ENCODE results near the gene DEFB132.

Gene DEFB132

DNA sequence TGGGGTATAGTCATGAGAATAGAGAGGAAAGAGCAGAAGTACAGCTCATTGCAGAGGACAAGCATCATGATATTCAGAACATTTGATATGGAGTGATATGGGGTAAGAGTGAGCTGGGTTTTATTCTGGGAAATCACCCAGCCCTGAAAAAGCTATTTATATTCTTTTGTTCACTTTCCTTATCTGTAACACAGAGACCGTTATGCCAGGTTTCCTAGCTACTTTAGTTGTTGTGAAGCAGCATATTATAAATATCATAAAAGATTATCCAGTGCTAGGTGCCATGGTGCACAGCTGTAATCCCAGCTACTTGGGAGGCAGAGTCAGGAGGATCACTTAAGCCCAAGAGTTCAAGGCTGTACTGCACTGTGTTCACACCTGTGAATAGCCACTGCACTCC, 40.3 kb upstream of the DEFB132 start:
- TF ChIP-seq ZFP3 (CRISPR knock-in tag; IDR thresholded peaks at IDR 0.05), result no peak
- no peak for TF ChIP-seq ISL1 (CRISPR knock-in tag; IDR thresholded peaks at IDR 0.05)
- no peak for TF ChIP-seq TOX (CRISPR knock-in tag; IDR thresholded peaks at IDR 0.05; ENCODE audit: borderline replicate concordance)
- TF ChIP-seq SNAI2 (CRISPR knock-in tag; IDR thresholded peaks at IDR 0.05), result no peak
- no peak for TF ChIP-seq TCF4 (CRISPR knock-in tag; IDR thresholded peaks at IDR 0.05; ENCODE audit: borderline replicate concordance)
- no peak for TF ChIP-seq TSHZ2 (CRISPR knock-in tag; IDR thresholded peaks at IDR 0.05)
- no peak for TF ChIP-seq CSDC2 (CRISPR knock-in tag; IDR thresholded peaks at IDR 0.05)
- no peak for TF ChIP-seq ZNF70 (CRISPR knock-in tag; IDR thresholded peaks at IDR 0.05)
- ATAC-seq, result no peak

DNA sequence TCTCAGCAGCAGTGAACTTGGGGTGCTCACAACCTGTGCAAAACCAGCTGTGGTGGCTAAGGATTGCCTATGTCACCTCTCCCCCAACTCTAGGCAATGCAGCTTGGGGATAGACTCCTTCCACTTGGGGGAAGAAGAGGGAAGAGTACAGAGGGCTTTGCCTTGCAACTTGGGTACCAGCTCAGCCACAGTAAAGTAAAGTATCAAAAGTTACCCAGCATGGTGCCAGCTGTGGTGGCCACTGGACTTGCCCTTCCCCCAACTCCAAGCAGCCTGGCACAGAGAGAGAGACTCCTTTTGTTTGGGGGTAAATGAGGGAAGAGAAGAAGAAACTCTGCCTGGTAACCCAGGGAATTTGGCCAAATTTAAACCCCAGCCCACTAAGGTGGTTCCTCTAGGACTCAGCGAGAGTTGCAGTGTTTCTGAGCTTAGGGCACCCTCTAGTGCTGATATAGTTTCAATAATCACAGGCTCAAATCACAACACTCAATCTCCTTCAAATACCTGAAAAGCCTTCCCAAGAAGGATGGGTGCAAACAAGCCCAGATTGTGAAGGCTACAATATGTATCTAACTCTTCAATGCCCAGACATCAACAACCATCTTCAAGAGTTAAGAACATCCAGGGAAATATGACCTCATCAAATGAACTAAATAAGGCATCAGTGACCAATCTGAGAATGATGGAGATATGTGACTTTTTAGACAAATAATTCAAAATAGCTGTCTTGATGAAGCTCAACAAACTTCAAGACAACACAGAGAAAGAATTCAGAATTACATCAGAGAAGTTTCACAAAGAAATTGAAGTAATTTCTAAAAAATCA, 38.0 kb upstream of the DEFB132 start:
- TF ChIP-seq, protein P1, sequence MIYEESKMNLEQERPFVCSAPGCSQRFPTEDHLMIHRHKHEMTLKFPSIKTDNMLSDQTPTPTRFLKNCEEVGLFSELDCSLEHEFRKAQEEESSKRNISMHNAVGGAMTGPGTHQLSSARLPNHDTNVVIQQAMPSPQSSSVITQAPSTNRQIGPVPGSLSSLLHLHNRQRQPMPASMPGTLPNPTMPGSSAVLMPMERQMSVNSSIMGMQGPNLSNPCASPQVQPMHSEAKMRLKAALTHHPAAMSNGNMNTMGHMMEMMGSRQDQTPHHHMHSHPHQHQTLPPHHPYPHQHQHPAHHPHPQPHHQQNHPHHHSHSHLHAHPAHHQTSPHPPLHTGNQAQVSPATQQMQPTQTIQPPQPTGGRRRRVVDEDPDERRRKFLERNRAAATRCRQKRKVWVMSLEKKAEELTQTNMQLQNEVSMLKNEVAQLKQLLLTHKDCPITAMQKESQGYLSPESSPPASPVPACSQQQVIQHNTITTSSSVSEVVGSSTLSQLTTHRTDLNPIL (CRISPR knock-in tag; IDR thresholded peaks at IDR 0.05; ENCODE audit: low read depth), result no peak
- TF ChIP-seq GLIS3 (CRISPR knock-in tag; IDR thresholded peaks at IDR 0.05), result no peak
- TF ChIP-seq ISL1 (CRISPR knock-in tag; IDR thresholded peaks at IDR 0.05), result no peak
- no peak for TF ChIP-seq ARNTL (CRISPR knock-in tag; IDR thresholded peaks at IDR 0.05; ENCODE audit: borderline replicate concordance, low read depth)
- no peak for TF ChIP-seq RARB (CRISPR knock-in tag; IDR thresholded peaks at IDR 0.05)
- no peak for TF ChIP-seq PPARA (CRISPR knock-in tag; IDR thresholded peaks at IDR 0.05; ENCODE audit: borderline replicate concordance)
- no peak for TF ChIP-seq SNAI2 (CRISPR knock-in tag; IDR thresholded peaks at IDR 0.05)
- TF ChIP-seq ZNF8 (CRISPR knock-in tag; IDR thresholded peaks at IDR 0.05), result no peak
- no peak for TF ChIP-seq POU6F1 (CRISPR knock-in tag; IDR thresholded peaks at IDR 0.05; ENCODE audit: borderline replicate concordance, low read depth)
- TF ChIP-seq BACH2 (CRISPR knock-in tag; IDR thresholded peaks at IDR 0.05; ENCODE audit: borderline replicate concordance), result no peak
- TF ChIP-seq ESRRG (CRISPR knock-in tag; IDR thresholded peaks at IDR 0.05), result no peak
- no peak for TF ChIP-seq TSHZ2 (CRISPR knock-in tag; IDR thresholded peaks at IDR 0.05)
- no peak for TF ChIP-seq OSR1 (CRISPR knock-in tag; IDR thresholded peaks at IDR 0.05)
- TF ChIP-seq ZNF565 (CRISPR knock-in tag; conservative IDR thresholded peaks at IDR 0.05; ENCODE audit: low read depth), result no peak
- TF ChIP-seq, protein P2, sequence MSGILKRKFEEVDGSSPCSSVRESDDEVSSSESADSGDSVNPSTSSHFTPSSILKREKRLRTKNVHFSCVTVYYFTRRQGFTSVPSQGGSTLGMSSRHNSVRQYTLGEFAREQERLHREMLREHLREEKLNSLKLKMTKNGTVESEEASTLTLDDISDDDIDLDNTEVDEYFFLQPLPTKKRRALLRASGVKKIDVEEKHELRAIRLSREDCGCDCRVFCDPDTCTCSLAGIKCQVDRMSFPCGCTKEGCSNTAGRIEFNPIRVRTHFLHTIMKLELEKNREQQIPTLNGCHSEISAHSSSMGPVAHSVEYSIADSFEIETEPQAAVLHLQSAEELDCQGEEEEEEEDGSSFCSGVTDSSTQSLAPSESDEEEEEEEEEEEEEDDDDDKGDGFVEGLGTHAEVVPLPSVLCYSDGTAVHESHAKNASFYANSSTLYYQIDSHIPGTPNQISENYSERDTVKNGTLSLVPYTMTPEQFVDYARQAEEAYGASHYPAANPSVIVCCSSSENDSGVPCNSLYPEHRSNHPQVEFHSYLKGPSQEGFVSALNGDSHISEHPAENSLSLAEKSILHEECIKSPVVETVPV (CRISPR knock-in tag; IDR thresholded peaks at IDR 0.05), result no peak
- TF ChIP-seq ZNF70 (CRISPR knock-in tag; IDR thresholded peaks at IDR 0.05), result no peak
- TF ChIP-seq TCF4 (CRISPR knock-in tag; IDR thresholded peaks at IDR 0.05; ENCODE audit: borderline replicate concordance), result no peak
- no peak for TF ChIP-seq CSDC2 (CRISPR knock-in tag; IDR thresholded peaks at IDR 0.05)
- ATAC-seq, result peak; percentile 74

All from SK-N-SH treated with all-trans-retinoic acid at 6 μM for 48 hours (cell line).